Stimulated activated CD4-positive, alpha-beta T cell treated with anti-CD3 and anti-CD28 coated beads, Interleukin-4, amount 100 ng/mL, for 4 hours (primary cell): Measurements from ENCODE around the gene JADE1.

Experiments used
- DNase-seq, 2 experiments: peaks; one replicate each; pipeline ENCODE4 v3.0.0-alpha.2; 2020

JADE1 gene

DNA sequence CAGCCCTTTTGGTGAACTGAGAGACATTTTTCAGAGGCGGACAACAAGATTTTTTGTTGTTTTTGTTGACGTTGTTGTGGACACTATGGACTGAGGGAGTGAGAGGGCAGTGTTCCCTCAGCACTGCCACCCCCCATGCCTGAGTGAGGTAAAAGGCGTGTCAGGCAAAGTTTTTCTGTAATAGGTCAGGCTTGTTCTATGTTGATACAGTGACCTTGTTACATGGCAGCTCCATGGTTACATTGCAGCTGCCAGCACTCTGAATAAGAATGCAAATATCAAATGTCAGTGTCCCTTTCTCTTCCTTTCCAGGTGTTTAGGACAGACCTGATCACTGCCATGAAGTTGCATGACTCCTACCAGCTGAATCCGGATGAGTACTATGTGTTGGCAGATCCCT, 36.6 kb downstream of the JADE1 start:
- DNase-seq, result no peak

DNA sequence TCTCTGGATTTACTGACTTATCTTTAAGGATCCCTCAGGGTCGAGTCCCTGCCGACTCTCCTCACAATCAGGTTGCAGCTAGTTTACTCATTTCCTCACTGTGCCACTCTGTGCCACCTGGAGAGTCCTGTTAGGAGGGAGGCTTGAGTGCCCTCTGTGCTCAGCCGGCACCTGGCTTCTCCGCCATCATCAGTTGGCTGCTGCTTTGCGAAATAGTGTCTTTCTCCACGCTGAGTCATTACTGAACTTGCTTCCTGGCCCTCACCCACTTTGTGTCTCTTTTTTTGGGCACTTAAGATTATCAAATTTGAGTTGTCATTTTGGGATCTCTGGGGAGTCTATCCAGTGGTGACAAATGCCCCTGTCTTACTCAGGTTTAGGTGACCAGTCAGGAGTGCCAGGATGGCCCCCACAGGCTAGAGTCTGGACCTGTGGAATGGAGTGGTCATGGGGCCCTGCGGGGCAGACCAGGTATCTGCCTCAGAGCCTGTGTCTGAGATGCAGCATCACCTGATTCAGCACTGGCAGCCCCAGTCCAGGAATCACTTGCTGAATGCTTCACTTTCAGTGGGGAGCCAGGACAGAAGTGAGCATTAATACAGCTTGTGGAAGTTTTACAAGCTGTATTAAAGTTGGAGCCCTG, 37.7 kb downstream of the JADE1 start:
- DNase-seq, result no peak

DNA sequence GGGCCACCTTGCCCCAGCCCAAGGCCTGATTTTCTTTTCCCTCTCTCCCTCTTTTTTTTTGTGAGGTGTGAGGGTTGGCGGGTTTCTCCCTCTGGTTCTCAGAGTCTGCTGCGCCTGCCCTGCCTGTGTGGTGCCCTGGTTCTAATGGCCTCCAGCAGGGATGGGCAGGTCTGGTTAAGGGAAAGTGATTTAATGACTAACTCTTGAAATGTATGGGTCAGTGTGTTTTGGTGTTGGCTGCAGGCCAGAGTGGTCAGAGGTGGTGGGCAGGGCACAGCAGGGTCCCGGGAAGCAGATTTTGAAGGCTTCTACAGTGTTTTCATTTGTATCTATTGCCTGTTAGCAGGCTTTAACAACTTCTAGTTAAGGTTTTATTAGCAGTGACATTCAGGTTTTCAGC, 39.0 kb downstream of the JADE1 start:
- DNase-seq, result no peak

DNA sequence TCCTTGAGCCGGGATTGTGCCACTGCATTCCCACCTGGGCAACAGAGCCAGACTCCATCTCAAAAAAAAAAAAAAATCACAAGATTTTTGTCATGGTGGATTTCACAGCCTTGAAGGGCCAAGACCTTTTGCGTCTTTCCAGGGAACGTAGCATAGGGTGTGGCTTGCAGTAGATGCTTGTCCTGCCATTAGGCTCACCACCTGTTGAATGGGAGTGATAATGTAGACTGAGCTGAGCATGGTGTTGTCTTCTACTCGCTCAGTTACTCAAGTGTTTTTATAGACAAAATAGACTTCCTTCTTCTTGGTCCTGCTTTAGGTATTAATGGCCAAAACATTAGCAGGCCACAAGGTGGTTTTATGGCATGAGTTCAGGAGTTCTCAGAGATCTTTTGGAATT, 40.8 kb downstream of the JADE1 start:
- DNase-seq, result no peak

DNA sequence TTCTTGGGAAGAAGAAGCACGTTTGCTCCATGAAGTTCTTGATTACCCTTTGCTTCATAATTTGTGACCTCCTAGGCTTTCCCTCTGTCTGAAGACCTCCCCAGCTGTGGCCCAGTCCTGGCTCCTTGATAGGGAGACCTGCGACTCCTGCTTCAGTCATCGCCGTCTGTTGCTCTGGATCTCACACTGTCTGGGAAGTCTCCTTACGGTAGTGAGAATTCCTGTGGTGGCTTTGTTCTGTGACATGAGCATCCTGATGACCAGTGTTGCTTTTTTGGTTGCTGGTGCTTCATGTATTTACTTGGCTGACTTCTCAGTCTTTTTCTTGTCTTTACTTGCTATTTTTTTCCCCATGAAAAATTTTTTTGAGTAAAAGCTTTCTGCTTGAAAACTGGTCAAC, 44.2 kb downstream of the JADE1 start:
- no peak for DNase-seq

DNA sequence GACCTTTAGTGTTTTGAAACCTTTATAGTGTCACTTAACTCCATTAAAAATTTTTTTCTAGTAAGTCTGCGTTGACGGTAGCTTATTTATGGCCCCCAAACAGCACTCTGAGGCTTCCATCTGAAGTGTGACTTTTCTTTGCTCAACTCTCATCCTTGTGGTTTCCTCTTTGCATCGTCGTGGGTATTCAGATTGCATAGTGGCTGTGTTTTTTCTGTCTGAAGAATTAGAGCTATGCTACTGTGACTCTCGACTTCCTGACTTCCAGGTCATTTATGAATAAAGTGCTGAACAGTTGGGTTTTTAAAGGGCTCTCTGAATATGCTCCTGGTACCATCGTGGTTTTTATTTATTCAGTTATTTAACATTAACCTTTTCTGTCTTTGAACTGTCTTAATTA, 44.9 kb downstream of the JADE1 start:
- DNase-seq, result no peak

DNA sequence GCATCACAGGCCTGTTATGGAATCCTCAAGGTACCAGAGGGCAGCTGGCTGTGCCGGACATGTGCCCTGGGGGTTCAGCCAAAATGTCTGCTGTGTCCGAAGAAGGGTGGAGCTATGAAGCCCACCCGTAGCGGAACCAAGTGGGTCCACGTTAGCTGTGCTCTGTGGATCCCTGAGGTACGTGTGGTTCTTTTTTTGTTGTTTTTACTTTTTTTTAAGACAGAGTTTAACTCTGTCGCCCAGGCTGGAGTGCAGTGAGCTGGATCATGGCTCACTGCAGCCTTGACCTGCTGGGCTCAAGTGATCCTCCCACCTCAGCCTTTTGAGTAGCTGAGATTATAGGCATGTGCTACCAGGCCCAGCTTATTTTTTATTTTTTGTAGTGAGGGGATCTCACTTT, 46.1 kb downstream of the JADE1 start:
- DNase-seq, result no peak

DNA sequence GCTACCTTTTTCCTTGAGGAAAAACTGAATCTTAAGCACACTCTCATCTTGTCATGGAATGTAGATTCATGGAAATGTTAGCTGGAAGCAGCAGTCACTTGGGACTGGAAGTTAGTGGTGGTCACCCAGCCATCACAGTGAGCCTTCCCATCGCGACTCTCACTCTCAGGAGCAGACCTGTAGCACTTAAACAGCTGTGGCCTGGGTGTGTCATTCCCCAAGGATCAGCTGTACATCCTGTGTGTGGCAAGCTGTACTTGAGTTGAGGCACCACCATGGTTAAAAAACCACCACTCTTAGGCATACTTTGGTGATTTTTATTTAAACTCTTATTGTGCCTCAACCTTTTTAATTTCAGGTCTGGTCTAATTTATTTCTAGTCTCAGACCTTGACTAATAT, 46.7 kb downstream of the JADE1 start:
- DNase-seq, result no peak

DNA sequence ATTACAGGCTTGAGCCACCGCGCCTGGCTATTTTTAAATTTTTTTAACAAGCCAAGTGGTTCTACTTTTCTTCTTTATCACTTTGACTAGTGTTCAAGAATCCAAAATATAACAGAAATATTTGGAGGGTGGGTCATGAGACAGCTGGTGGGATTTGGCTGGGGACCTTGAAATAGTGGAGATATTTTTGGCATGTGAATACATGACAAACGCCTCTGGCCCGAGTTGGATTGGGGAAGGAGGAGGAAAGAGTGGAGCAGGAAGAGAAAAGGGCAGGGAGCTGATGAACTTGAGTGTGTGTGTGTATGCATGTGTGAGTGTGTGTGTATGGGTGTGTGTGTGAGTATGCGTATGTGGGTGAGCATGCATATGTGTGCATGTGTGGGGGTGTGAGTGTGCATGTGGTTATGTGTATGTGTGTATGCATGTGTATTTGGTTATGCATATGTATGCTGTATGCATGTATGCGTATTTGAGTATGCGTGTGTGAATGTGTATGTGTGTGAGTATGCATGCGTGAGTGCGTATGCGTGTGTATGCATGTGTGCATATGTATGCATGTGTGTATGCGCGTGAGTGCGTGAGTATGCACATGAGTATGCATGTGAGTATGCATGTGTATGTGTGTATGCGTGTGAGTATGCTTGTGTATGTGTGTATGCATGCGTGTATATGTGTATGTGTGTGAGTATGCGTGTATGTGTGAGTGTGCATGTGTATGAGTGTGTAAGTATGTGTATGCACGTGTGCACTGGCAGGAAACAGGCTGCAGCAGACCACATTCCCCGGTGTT, 49.6 kb downstream of the JADE1 start:
- no peak for DNase-seq

DNA sequence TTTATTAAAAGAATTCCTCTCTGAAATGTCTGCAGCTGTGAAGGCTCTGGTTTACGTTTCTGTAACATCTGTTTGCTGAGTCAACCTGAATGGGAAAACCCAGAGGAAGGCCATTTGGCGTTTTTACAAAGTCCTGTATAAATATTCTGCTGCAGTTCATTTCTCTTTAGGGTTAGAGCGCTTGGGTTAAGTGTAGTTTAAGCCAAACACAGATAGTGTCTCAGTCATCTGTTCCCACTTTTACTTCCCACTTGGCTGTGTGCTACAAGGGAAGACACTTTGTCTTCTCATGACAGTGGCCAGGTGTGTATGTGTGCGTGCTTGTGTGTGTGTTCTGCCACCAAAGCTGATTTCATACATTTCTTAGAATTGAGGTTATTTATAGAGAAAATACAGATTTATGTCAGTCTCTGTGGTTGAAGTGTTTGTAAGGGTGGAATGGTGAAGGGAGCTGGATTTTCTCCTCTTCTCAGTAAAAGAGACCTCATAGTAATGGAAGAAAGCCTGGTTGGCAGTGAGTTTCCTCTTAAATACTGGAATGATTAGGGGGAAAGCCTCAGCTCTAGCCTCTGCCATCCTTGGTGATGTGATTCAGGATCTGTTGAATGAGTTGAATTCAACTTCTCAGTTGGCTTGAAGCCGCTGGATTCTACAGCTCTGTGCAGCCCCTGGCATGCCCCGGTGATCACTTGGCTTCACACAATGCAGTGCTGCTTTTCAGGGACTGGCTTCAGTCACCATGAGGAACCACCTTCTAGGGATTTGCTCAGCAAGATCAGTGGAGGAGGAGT, 50.6 kb downstream of the JADE1 start:
- DNase-seq, result no peak

DNA sequence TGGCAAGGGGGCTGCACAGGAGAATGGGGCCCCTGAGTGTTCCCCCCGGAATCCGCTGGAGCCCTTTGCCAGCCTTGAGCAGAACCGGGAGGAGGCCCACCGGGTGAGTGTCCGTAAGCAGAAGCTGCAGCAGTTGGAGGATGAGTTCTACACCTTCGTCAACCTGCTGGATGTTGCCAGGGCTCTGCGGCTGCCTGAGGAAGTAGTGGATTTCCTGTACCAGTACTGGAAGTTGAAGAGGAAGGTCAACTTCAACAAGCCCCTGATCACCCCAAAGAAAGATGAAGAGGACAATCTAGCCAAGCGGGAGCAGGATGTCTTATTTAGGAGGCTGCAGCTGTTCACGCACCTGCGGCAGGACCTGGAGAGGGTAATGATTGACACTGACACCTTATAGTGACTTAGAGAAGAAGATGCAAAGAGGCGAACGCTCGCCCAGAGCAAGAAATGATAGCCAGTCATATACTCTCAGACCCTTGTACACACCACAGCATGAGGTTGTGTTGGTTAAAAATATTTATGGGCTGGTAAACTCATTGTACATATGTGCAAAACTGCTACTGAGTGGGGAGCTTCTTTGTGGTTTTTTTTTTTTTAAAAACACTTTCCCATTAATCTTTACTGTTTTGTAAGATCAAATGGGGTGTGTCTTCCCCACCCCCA, 52.5 kb downstream of the JADE1 start:
- no peak for DNase-seq

DNA sequence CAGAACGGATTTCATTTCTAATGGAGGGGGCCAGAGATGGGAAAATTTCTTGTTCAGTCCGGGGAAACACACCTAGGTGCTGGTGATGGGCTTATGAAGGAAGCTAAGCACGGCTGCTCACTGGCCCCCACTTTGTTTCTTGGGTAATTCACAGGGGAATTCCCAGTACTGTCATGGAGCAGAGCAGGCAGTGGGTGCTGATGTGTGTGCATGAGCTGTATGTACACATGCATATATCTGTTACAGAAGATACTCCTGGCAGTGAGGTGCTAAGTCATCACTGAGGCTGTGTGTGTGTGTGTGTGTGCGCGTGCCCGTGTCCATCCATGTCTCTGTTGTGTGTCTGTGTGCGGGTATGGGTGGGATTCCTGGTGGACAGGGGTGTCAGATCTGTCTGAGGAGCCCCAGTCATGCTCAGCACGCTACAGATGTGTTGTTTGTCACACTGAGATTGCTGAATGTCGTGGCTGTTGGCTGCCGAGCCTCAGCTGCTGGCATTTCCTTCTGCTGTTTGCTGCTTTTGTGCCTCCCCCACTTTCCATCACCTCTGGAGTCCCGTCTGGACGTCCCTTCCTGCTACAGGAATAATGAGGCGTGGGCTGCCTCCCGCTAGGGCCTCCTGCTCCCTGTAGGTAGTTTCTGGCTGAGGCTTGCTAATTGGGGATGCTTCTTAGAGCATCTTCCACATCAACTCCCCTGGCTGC, 53.3 kb downstream of the JADE1 start:
- peak; percentile 31 to 69 for DNase-seq

DNA sequence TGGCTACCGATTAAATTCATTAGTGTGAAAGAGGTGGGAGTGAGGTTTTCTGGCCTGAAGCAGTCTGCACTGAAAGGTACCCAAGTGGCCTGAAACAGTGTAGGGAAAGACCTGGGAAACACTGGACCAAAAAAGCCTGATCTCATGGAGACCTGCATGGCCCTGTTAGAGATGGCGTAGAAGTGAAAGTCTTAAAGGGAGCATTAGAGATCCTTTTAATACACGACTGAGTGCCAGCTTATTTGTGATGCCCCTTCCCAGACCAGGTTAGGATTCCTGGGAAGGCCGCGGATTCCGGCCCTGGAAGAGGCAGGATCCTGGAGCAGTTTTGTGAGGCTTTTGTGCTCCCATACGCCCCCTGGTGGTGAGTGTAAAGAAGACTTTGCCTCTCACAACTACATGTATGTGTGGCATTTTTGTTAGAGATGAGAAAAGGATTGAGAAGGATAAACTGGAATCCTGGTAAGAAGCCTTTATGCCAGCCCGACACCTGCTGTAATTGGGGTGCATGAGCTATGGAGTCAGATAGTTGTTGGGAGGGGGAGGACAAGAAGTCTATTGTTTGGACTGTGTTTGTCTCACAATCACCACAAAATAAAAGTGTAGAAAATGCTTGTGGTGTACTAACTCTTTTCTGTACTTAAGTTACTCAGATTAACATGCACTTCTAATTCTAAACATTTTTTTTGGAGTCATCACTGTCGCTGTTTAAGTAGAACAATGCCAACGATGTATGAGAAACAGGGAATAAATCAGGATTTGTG, 54.0 kb downstream of the JADE1 start:
- DNase-seq, result peak; percentile 43 to 59

DNA sequence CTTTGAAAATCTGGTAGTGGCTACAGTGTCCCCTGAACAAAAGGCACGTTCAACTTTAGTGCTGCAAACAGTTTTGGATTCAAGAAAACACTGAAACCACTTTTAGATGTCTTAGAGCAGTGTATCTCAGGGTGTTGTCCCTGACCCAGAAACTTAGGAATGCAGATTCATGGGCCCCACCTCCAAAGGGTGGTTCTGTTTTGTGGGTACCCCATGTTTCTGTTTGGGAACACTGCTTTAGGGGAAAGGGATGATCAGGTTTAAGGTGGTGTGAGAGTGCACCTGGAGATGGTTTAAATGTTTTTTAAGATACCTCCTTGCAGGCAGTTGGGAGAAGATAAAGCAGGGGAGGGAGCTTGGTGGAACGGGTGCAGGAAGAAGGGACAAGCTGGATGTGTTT, 55.6 kb downstream of the JADE1 start:
- DNase-seq, result no peak

DNA sequence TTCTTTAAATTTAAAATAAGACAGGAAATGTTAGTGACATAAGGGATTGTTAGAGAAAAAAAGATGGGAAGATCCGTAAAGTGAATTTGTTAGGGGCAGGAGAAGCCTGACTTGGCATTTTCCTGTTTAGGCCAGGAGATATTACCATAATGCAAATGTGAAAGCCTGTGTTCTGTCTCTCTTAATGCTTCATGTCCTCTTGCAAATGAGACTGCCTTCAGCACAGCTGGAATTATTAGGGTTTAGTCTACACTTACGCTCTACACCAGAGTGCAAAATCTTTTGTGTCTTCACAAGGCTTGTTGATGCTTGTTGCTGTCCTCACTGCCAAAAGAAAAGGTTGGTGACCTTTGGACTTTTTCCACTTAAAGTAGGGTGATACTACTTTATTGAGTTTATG, 56.8 kb downstream of the JADE1 start:
- no peak for DNase-seq

DNA sequence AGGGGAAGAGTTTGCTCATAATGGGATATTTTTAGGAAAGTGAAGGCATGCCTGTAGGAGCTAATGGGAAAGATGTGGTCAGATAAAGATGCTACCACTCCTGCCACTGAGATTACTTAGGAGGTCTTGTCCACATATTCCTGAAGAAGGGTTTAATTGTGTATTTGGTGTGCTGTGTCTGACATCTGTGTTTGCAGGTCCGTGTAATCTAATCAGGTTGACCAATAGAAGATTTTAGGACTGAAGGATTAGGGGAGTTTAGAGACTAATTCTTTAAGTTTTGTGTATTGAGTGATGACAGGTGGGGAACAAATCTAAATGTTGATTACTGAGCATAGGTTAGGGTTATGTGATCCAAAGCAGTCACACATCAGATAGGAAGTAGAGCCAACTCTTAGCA, 57.2 kb downstream of the JADE1 start:
- no peak for DNase-seq

DNA sequence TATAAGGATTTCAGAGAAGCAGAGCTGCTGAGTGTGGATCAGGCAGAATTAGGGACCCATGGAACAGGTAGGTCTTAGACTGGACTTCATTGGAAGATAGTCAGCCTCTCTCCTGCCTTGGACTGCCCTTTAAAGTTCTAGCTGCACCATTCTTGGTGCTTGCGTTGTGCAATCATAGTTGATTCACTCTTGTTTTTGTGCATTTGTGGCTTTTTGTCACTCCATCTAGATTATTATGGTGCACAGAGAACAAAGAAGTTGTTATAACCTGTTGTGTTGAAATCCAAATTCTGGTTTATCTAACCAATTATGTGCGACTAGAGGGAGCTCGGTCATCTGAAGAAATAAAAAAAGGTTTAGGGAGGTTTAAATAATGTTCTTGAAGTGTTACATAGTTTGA, 59.3 kb downstream of the JADE1 start:
- DNase-seq, result no peak

DNA sequence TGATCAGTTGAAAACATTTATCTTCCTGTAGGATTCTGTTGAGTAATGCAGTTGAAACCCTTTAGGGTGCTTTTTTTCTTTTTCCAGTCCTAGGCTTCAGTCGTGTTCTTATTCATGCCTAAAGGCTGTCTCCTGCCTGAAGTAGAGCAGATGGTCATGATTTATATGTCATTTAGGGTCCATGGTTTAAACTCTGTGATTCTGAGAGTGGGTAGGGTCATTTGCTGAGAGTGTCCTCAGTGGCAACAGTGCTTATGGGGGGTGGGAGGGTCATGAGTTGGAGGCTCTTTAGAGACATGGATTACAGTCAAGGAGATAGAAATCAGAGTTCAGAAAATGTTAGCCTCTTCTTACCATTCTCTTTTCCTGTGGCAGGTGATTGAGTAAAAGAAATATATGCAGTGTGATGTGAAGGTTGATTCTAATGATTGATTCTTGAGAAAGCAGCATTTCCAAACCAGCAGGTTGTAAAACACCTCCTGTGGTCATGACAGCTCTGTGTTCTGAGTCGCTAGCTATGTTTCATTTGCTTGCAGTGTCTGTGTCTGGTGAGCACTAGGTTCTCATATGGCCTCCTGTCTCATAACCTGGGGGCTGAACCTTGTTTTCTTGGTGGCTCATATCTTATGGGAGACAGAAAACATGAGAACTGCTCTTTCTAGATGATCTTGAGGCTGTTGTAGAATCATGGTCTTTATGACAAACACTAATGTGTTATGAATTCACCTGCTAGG, 60.4 kb downstream of the JADE1 start:
- no peak for DNase-seq

DNA sequence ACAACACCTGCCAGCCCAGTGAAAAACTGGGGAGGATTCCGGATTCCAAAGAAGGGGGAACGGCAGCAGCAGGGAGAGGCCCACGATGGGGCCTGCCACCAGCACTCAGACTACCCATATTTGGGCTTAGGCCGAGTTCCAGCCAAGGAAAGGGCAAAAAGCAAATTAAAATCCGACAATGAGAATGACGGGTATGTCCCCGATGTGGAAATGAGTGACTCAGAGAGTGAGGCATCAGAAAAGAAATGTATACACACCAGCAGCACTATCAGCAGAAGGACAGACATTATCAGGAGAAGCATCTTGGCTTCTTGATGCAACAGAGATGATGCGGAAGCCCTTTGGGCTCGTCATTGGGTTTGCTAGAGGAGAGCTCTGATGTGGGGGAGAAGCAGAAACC, 62.4 kb downstream of the JADE1 start:
- DNase-seq, result no peak

DNA sequence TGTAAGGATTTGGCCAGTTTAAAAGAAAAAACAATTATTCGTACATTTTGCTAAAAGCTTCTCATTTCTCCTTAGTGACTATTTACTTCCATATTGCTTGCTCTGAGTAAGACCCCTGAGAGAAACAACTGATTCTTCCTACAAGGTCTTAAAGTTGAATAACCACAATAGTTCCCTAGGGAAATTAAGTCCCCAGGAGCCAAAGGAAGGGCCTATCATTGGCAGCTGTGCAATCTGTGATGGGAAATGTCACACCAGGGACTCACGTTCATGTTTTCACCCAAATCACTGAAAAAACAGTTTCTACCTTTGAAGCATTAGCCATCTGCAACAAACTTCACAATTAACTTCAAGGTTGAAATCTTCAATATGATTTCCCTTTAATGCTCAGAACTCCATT, 66.7 kb downstream of the JADE1 start:
- no peak for DNase-seq

DNA sequence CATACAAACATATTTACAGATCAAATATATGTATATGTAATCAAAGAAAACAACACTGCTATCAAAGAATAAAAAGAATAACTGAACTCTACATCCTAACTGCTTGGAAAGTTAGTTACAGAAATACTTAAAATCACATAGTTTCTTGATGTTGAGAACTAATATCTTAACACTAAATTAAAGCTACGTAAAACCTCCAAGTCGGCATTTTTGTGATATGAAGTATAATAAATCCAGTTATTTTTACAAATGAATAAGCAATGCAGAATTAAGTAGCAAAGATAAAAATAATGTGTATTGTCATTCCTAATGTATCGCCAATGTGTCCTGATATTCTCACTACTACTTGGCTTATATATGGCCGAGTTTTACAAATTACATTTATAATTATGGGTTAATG, 68.4 kb downstream of the JADE1 start:
- no peak for DNase-seq
